Measurements from ENCODE around the gene PCK1. TPM values are rescaled to one million over a fixed set of nuclear protein-coding genes. Genes with fewer than 3 reads are reported as not detected.

PCK1 gene
- total RNA-seq, 1 experiment from 2014 or later: 0.17 TPM

DNA sequence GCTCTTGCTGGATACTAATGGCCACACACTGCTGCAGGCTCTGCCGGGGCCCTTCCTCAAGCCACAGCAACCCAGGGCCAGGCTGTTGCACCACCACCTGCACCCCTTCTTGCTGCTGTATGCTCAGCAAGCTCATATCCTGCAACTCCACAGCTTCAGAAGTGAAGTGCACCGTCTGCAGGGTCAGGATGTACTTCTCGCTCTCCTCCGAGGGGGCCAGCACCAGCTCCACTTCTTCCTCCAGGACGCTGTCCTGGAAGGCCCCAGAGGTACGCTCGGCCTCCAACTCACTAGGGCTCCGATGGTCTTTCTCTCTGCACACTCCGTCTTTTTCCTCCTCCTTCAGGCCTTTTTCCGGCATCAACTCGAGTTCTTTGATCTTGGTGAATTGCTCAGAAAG, 37.1 kb upstream of the PCK1 start:
- ChIA-PET POLR2A (no interaction called here), CTCF (interaction anchor here (0.6 to 1.6 kb wide), 6 partner anchors 10 to 375 kb away, joined by 3 to 6 read pairs (median 3); no protein-coding TSS in a partner anchor)
- Mint-ChIP-seq H3K4me3 (no peak overlapping the region), H3K27me3 (ENCODE audit: low read depth) (no peaks in the 10 kb centered on the region), H3K27ac (no peak overlapping the region), H3K36me3 (no peaks in the 10 kb centered on the region), H3K9me3 (no peaks in the 10 kb centered on the region), H3K4me1 (peaks cover 24% of the 10 kb centered on the region)
- ATAC-seq (no peak), DNase-seq (ENCODE audit: low spot score) (no peak)
- TF ChIP-seq ATF1 (CRISPR knock-in tag; IDR thresholded peaks at IDR 0.05) (no peak), ZNF121 (CRISPR knock-in tag; IDR thresholded peaks at IDR 0.05) (no peak), NR3C1 (CRISPR knock-in tag; conservative IDR thresholded peaks at IDR 0.05; ENCODE audit: low read depth) (no peak), ZNF317 (CRISPR knock-in tag; IDR thresholded peaks at IDR 0.05; ENCODE audit: borderline replicate concordance, low read depth) (no peak), NFATC4 (CRISPR knock-in tag; IDR thresholded peaks at IDR 0.05) (no peak), SMAD4 (CRISPR knock-in tag; IDR thresholded peaks at IDR 0.05) (no peak), SOX15 (CRISPR knock-in tag; IDR thresholded peaks at IDR 0.05) (no peak), RELA (CRISPR knock-in tag; IDR thresholded peaks at IDR 0.05; ENCODE audit: borderline replicate concordance) (no peak)
- TF ChIP-seq, protein P1, sequence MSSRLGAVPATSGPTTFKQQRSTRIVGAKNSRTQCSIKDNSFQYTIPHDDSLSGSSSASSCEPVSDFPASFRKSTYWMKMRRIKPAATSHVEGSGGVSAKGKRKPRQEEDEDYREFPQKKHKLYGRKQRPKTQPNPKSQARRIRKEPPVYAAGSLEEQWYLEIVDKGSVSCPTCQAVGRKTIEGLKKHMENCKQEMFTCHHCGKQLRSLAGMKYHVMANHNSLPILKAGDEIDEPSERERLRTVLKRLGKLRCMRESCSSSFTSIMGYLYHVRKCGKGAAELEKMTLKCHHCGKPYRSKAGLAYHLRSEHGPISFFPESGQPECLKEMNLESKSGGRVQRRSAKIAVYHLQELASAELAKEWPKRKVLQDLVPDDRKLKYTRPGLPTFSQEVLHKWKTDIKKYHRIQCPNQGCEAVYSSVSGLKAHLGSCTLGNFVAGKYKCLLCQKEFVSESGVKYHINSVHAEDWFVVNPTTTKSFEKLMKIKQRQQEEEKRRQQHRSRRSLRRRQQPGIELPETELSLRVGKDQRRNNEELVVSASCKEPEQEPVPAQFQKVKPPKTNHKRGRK (CRISPR knock-in tag; IDR thresholded peaks at IDR 0.05; ENCODE audit: borderline replicate concordance): no peak
- TF ChIP-seq, protein P2, sequence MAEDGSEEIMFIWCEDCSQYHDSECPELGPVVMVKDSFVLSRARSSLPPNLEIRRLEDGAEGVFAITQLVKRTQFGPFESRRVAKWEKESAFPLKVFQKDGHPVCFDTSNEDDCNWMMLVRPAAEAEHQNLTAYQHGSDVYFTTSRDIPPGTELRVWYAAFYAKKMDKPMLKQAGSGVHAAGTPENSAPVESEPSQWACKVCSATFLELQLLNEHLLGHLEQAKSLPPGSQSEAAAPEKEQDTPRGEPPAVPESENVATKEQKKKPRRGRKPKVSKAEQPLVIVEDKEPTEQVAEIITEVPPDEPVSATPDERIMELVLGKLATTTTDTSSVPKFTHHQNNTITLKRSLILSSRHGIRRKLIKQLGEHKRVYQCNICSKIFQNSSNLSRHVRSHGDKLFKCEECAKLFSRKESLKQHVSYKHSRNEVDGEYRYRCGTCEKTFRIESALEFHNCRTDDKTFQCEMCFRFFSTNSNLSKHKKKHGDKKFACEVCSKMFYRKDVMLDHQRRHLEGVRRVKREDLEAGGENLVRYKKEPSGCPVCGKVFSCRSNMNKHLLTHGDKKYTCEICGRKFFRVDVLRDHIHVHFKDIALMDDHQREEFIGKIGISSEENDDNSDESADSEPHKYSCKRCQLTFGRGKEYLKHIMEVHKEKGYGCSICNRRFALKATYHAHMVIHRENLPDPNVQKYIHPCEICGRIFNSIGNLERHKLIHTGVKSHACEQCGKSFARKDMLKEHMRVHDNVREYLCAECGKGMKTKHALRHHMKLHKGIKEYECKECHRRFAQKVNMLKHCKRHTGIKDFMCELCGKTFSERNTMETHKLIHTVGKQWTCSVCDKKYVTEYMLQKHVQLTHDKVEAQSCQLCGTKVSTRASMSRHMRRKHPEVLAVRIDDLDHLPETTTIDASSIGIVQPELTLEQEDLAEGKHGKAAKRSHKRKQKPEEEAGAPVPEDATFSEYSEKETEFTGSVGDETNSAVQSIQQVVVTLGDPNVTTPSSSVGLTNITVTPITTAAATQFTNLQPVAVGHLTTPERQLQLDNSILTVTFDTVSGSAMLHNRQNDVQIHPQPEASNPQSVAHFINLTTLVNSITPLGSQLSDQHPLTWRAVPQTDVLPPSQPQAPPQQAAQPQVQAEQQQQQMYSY (CRISPR knock-in tag; IDR thresholded peaks at IDR 0.05): no peak
- TF ChIP-seq, protein P3, sequence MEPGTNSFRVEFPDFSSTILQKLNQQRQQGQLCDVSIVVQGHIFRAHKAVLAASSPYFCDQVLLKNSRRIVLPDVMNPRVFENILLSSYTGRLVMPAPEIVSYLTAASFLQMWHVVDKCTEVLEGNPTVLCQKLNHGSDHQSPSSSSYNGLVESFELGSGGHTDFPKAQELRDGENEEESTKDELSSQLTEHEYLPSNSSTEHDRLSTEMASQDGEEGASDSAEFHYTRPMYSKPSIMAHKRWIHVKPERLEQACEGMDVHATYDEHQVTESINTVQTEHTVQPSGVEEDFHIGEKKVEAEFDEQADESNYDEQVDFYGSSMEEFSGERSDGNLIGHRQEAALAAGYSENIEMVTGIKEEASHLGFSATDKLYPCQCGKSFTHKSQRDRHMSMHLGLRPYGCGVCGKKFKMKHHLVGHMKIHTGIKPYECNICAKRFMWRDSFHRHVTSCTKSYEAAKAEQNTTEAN (CRISPR knock-in tag; IDR thresholded peaks at IDR 0.05): no peak
- TF ChIP-seq, protein P4, sequence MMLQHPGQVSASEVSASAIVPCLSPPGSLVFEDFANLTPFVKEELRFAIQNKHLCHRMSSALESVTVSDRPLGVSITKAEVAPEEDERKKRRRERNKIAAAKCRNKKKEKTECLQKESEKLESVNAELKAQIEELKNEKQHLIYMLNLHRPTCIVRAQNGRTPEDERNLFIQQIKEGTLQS (CRISPR knock-in tag; conservative IDR thresholded peaks at IDR 0.05): no peak
- TF ChIP-seq, protein P5, sequence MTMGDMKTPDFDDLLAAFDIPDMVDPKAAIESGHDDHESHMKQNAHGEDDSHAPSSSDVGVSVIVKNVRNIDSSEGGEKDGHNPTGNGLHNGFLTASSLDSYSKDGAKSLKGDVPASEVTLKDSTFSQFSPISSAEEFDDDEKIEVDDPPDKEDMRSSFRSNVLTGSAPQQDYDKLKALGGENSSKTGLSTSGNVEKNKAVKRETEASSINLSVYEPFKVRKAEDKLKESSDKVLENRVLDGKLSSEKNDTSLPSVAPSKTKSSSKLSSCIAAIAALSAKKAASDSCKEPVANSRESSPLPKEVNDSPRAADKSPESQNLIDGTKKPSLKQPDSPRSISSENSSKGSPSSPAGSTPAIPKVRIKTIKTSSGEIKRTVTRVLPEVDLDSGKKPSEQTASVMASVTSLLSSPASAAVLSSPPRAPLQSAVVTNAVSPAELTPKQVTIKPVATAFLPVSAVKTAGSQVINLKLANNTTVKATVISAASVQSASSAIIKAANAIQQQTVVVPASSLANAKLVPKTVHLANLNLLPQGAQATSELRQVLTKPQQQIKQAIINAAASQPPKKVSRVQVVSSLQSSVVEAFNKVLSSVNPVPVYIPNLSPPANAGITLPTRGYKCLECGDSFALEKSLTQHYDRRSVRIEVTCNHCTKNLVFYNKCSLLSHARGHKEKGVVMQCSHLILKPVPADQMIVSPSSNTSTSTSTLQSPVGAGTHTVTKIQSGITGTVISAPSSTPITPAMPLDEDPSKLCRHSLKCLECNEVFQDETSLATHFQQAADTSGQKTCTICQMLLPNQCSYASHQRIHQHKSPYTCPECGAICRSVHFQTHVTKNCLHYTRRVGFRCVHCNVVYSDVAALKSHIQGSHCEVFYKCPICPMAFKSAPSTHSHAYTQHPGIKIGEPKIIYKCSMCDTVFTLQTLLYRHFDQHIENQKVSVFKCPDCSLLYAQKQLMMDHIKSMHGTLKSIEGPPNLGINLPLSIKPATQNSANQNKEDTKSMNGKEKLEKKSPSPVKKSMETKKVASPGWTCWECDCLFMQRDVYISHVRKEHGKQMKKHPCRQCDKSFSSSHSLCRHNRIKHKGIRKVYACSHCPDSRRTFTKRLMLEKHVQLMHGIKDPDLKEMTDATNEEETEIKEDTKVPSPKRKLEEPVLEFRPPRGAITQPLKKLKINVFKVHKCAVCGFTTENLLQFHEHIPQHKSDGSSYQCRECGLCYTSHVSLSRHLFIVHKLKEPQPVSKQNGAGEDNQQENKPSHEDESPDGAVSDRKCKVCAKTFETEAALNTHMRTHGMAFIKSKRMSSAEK (CRISPR knock-in tag; IDR thresholded peaks at IDR 0.05; ENCODE audit: borderline replicate concordance): no peak
- TF ChIP-seq, protein P6, sequence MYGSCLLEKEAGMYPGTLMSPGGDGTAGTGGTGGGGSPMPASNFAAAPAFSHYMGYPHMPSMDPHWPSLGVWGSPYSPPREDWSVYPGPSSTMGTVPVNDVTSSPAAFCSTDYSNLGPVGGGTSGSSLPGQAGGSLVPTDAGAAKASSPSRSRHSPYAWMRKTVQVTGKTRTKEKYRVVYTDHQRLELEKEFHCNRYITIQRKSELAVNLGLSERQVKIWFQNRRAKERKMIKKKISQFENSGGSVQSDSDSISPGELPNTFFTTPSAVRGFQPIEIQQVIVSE (CRISPR knock-in tag; IDR thresholded peaks at IDR 0.05; ENCODE audit: borderline replicate concordance): no peak
- TF ChIP-seq, protein P7, sequence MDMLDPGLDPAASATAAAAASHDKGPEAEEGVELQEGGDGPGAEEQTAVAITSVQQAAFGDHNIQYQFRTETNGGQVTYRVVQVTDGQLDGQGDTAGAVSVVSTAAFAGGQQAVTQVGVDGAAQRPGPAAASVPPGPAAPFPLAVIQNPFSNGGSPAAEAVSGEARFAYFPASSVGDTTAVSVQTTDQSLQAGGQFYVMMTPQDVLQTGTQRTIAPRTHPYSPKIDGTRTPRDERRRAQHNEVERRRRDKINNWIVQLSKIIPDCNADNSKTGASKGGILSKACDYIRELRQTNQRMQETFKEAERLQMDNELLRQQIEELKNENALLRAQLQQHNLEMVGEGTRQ (CRISPR knock-in tag; IDR thresholded peaks at IDR 0.05): no peak

All from WTC11 (cell line).